Measurements from ENCODE around the gene GRIA3.

Gene GRIA3

GRCh38 chrX:123468481-123468880 lies 284.4 kb downstream of the GRIA3 start:
- H3K4me3 ChIP-seq (replicated peaks; ENCODE audit: low read depth, low read length) = no peak overlapping the region
- no peak for TF ChIP-seq CTCF (IDR thresholded peaks at IDR 0.05; ENCODE audit: low read depth, low read length, missing control alignments)
- no peak for DNase-seq (ENCODE audit: extremely low read depth, low read depth)

- H3K4me3 ChIP-seq (replicated peaks; ENCODE audit: low read depth, low read length) = no peak overlapping the region
- no peak for DNase-seq (ENCODE audit: extremely low read depth, low read depth)
- TF ChIP-seq CTCF (IDR thresholded peaks at IDR 0.05; ENCODE audit: low read depth, low read length, missing control alignments) = no peak
Observed at GRCh38 chrX:123475068-123475724, 291.1 kb downstream of the GRIA3 start.

DNA sequence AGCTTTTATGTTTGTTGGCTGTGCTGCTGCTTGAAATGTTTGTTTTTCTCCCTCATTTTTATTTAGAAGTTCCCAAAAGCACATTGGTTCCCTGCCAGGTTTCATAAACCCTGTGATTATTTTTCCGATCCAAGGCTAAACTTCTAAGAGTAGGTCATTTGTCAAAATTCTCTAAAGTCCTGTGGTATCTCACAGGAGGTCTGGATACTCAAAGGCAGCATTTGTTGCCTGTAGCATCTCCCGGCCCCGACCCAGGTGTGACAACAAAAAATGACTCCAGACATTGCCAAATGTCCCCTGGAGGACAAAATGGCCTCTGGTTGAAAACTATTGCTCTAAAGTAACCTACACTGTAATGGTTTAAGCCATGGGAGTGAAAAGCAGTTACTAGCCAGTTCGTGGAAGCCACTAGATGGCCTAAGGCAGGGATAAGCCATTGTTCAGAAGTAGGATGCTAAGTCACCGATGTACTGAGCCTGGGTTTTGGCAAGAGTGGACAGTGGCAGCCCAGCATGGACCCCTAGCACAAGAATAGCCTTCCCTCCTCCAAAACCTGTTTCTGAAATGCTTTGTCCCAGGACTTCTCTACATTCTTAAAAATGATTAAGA lies 292.6 kb downstream of the GRIA3 start:
- no peak for DNase-seq (ENCODE audit: extremely low read depth, low read depth)
- H3K4me3 ChIP-seq (replicated peaks; ENCODE audit: low read depth, low read length) = no peak overlapping the region
- TF ChIP-seq CTCF (IDR thresholded peaks at IDR 0.05; ENCODE audit: low read depth, low read length, missing control alignments) = no peak

DNA sequence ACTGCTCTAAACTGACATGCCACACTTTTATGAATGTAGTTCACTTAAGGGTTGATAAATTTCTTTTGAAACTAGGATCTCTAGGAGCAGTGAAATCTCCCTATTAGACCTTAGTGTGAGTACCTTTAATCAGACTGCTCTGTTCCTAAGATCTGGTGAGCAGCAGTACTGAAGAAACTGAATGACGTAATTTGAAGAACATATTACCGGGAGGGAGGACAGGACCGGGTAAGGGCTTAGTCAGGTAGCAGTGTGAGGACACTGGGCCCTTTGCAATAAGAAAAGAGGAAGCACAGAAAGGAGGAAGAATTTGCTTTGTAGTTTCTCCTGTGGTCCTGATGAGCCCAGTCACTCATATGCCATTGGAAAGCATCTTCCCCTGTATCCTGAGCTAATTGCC lies 293.6 kb downstream of the GRIA3 start:
- no peak for DNase-seq (ENCODE audit: extremely low read depth, low read depth)
- TF ChIP-seq CTCF (IDR thresholded peaks at IDR 0.05; ENCODE audit: low read depth, low read length, missing control alignments) = no peak

GRCh38 chrX:123481913-123482851 lies 298.1 kb downstream of the GRIA3 start:
- DNase-seq (ENCODE audit: extremely low read depth, low read depth) = no peak
- H3K4me3 ChIP-seq (replicated peaks; ENCODE audit: low read depth, low read length) = no peak overlapping the region
- TF ChIP-seq CTCF (IDR thresholded peaks at IDR 0.05; ENCODE audit: low read depth, low read length, missing control alignments) = no peak

More for the DNA sequence above, 293.6 kb downstream of the GRIA3 start:
- H3K4me3 ChIP-seq (replicated peaks; ENCODE audit: low read depth, low read length) = no peak overlapping the region

DNA sequence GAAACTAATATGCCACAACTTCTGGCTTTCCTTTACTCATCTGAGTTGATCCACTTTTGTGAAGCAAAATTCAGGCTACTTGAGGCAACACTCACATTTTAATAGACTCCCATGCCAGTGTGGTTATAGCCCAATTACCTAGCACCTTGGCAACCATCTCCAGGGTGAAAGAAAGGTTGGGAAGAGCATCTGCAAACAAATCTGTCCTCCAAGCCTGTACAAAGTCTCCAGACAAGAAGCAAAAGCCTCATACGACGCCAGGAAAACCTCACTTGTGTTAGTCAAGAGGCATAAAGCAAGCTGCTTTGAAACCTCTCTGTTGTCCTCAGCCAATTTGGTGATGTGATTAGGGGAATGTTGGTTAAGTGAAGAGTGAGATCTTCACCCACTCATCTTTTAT lies 302.2 kb downstream of the GRIA3 start:
- no peak for TF ChIP-seq CTCF (IDR thresholded peaks at IDR 0.05; ENCODE audit: low read depth, low read length, missing control alignments)
- no peak for DNase-seq (ENCODE audit: extremely low read depth, low read depth)
- no peak overlapping the region for H3K4me3 ChIP-seq (replicated peaks; ENCODE audit: low read depth, low read length)

All from HFF-Myc (cell line).